GM23338 (cell line): ENCODE data around the gene FLT1. TPM values are rescaled to one million over a fixed set of nuclear protein-coding genes. Genes with fewer than 3 reads are reported as not detected.

Source experiments
- ATAC-seq: fragments of 200-7000 bp; cut with Tn5 transposase; 3 replicates; pipeline ENCODE4 v1.9.1; 2020
- DNase-seq: peaks from one replicate; pipeline ENCODE4 v3.0.0-alpha.2; 2015; ENCODE audit warnings: low spot score
- H2AFZ ChIP-seq: fragments of 200-600 bp; sonication (generic); 2 replicates; pipeline ENCODE4 v1.8.0; 2016; ENCODE audit warnings: antibody characterized with exemption, mild to moderate bottlenecking, moderate library complexity
- H3F3A ChIP-seq: fragments of 200-600 bp; sonication (generic); replicated peaks from 2 replicates; pipeline ENCODE4 v1.8.0; 2017; ENCODE audit warnings: antibody characterized with exemption, mixed run types, low read depth
- H3K27ac ChIP-seq: fragments of 200-600 bp; sonication (generic); 2 replicates; pipeline ENCODE4 v1.6.1; 2016; ENCODE audit warnings: low read depth
- H3K27me3 ChIP-seq: fragments of 200-600 bp; sonication (generic); 2 replicates; pipeline ENCODE4 v1.8.0; 2016; ENCODE audit warnings: mild to moderate bottlenecking, mixed run types, moderate library complexity; ENCODE audit not compliant: insufficient read depth
- H3K36me3 ChIP-seq: fragments of 200-600 bp; sonication (generic); 2 replicates; pipeline ENCODE4 v1.8.0; 2016; ENCODE audit warnings: mild to moderate bottlenecking; ENCODE audit not compliant: insufficient read depth
- H3K4me1 ChIP-seq: fragments of 200-600 bp; sonication (generic); 2 replicates; pipeline ENCODE4 v1.8.0; 2016; ENCODE audit warnings: mild to moderate bottlenecking, moderate library complexity; ENCODE audit not compliant: insufficient read depth
- H3K4me2 ChIP-seq: fragments of 200-600 bp; sonication (generic); 2 replicates; pipeline ENCODE4 v1.7.1; 2017; ENCODE audit warnings: mixed run types
- H3K4me3 ChIP-seq: fragments of 200-600 bp; sonication (generic); 2 replicates; pipeline ENCODE4 v1.6.1; 2016; ENCODE audit warnings: mixed run types
- H3K79me2 ChIP-seq: fragments of 200-600 bp; sonication (generic); replicated peaks from 2 replicates; pipeline ENCODE4 v1.8.0; 2017; ENCODE audit warnings: mild to moderate bottlenecking; ENCODE audit not compliant: insufficient read depth
- H3K9me2 ChIP-seq: fragments of 200-600 bp; sonication (generic); 2 replicates; pipeline ENCODE4 v1.8.0; 2017; ENCODE audit not compliant: insufficient read depth
- H4K20me1 ChIP-seq: fragments of 200-600 bp; sonication (generic); replicated peaks from 2 replicates; pipeline ENCODE4 v1.8.0; 2017; ENCODE audit warnings: mild to moderate bottlenecking; ENCODE audit not compliant: insufficient read depth
- H3K27ac Mint-ChIP-seq: 2 replicates; pipeline ENCODE4 v1.8.0; 2020; ENCODE audit warnings: inconsistent platforms, mild to moderate bottlenecking, moderate library complexity, mixed read lengths
- H3K27me3 Mint-ChIP-seq: 3 replicates; pipeline ENCODE4 v1.8.0; 2022; ENCODE audit warnings: low read depth, mild to moderate bottlenecking, moderate library complexity, mixed read lengths, inconsistent platforms; ENCODE audit not compliant: insufficient read depth, poor library complexity
- H3K36me3 Mint-ChIP-seq: 3 replicates; pipeline ENCODE4 v1.8.0; 2021; ENCODE audit warnings: low read depth, mild to moderate bottlenecking, inconsistent platforms, moderate library complexity, mixed read lengths
- H3K4me1 Mint-ChIP-seq: 3 replicates; pipeline ENCODE4 v1.8.0; 2020; ENCODE audit warnings: mild to moderate bottlenecking, inconsistent platforms, mixed read lengths
- H3K4me3 Mint-ChIP-seq: 3 replicates; pipeline ENCODE4 v1.8.0; 2021; ENCODE audit warnings: moderate library complexity, mild to moderate bottlenecking, inconsistent platforms, mixed read lengths
- H3K9me3 Mint-ChIP-seq: 3 replicates; pipeline ENCODE4 v1.8.0; 2020; ENCODE audit warnings: moderate library complexity, mild to moderate bottlenecking, inconsistent platforms, mixed read lengths
- CREB1 ChIP-seq: fragments of 250-450 bp; sonication (Bioruptor Pico); IDR thresholded peaks from 2 replicates; pipeline ENCODE4 v1.5.0; 2020; ENCODE audit warnings: low read depth, mild to moderate bottlenecking, moderate library complexity
- CTCF ChIP-seq, 2 experiments: fragments of 200-600 bp in 1 of 2; sonication (generic) in 1 of 2; conservative IDR thresholded peaks; 2 replicates each; pipeline versions ENCODE4 v1.5.1 to v1.6.1; 2016 to 2017; ENCODE audit warnings: antibody characterized with exemption in 2 of 2, low read depth in 2 of 2, mild to moderate bottlenecking in 2 of 2, moderate library complexity in 1 of 2
- ETS1 ChIP-seq: IDR thresholded peaks from 2 replicates; pipeline ENCODE4 v1.6.1; 2016; ENCODE audit warnings: antibody characterized with exemption
- EZH2 ChIP-seq: fragments of 200-600 bp; sonication (generic); IDR thresholded peaks from one replicate; pipeline ENCODE4 v1.8.0; 2017; ENCODE audit warnings: antibody characterized with exemption, mild to moderate bottlenecking, low read depth; ENCODE audit not compliant: unreplicated experiment
- EZH2phosphoT487 ChIP-seq: fragments of 200-600 bp; sonication (generic); IDR thresholded peaks from one replicate; pipeline ENCODE4 v1.8.1; 2018; ENCODE audit warnings: antibody characterized with exemption; ENCODE audit not compliant: unreplicated experiment
- JUNB ChIP-seq: IDR thresholded peaks from one replicate; pipeline ENCODE4 v1.6.1; 2016; ENCODE audit warnings: antibody characterized with exemption; ENCODE audit not compliant: unreplicated experiment
- NANOG ChIP-seq: IDR thresholded peaks from 2 replicates; pipeline ENCODE4 v1.6.1; 2016; ENCODE audit warnings: antibody characterized with exemption, borderline replicate concordance
- POLR2AphosphoS5 ChIP-seq: IDR thresholded peaks from 2 replicates; pipeline ENCODE4 v1.6.1; 2016; ENCODE audit warnings: antibody characterized with exemption, low read depth
- REST ChIP-seq: IDR thresholded peaks from one replicate; pipeline ENCODE4 v1.6.1; 2018; ENCODE audit warnings: antibody characterized with exemption; ENCODE audit not compliant: unreplicated experiment
- STAT1 ChIP-seq: IDR thresholded peaks from one replicate; pipeline ENCODE4 v1.6.1; 2016; ENCODE audit warnings: antibody characterized with exemption; ENCODE audit not compliant: unreplicated experiment
- ZNF114 ChIP-seq: fragments of 250-450 bp; sonication (Bioruptor Pico); IDR thresholded peaks from 2 replicates; pipeline ENCODE4 v1.5.0; 2020; ENCODE audit warnings: mild to moderate bottlenecking, moderate library complexity
- ZNF331 ChIP-seq: fragments of 250-450 bp; sonication (Bioruptor Pico); IDR thresholded peaks from 2 replicates; pipeline ENCODE4 v1.5.0; 2020; ENCODE audit warnings: low read depth, mild to moderate bottlenecking, moderate library complexity
- polyA plus RNA-seq: library from polyadenylated mRNA; unstranded; fragments of >200 nt; fragmentation: Nextera tagmentation; extraction: Ambion mirVana; gene quantifications from 2 replicates; pipeline ENCODE4 v1.2.1, GENCODE V29; 2016
- total RNA-seq: library from RNA; depleted of rRNA; stranded (reverse); fragments of >200 nt; shearing (Covaris generic); gene quantifications from 2 replicates; pipeline ENCODE4 v1.2.3, GENCODE V29; 2014
- TF ChIP-seq, protein P1 (sequence below): fragments of 250-450 bp; sonication (Bioruptor Pico); IDR thresholded peaks from 2 replicates; pipeline ENCODE4 v1.5.0; 2020; ENCODE audit warnings: mild to moderate bottlenecking, moderate library complexity

FLT1 gene
- total and polyA plus RNA-seq, 2 experiments from 2014 or later: 26.8 to 116 TPM

DNA sequence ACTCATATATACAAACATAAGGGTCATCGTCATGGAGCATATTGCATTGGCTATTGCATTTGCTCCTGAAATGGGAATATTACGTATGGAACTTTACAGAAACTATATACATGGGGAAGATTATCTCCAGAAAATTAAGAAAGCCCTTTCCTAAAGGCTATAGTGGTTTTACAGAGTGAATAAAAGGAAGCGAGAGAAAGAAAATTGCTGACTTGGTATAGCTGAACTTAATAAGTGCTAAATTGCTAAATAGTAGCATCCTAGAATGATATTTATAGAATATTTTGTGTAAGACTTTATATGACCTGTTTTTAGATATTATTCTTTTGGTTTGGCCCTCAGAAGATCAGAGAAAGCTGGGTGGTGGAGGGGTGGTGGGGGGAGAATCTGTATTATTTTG lies 114.6 kb downstream of the FLT1 start:
- H3K27me3 ChIP-seq: no peaks in the 10 kb centered on the region
- Mint-ChIP-seq H3K4me3 (no peak overlapping the region), H3K9me3 (no peaks in the 10 kb centered on the region), H3K4me1 (peaks cover 36% of the 10 kb centered on the region), H3K27ac (peak overlapping the region; percentile 22), H3K36me3 (peaks cover 42% of the 10 kb centered on the region), H3K27me3 (no peaks in the 10 kb centered on the region)
- no peak for TF ChIP-seq NANOG
- no peak for TF ChIP-seq JUNB
- TF ChIP-seq ZNF114 (CRISPR knock-in tag): no peak
- TF ChIP-seq STAT1: no peak
- no peak for TF ChIP-seq CTCF (conservative IDR thresholded peaks at IDR 0.05; ENCODE audit: low read depth in 2 of 2)
- TF ChIP-seq CREB1: no peak
- TF ChIP-seq ETS1: no peak
- TF ChIP-seq ZNF331 (CRISPR knock-in tag): no peak
- TF ChIP-seq, protein P1, sequence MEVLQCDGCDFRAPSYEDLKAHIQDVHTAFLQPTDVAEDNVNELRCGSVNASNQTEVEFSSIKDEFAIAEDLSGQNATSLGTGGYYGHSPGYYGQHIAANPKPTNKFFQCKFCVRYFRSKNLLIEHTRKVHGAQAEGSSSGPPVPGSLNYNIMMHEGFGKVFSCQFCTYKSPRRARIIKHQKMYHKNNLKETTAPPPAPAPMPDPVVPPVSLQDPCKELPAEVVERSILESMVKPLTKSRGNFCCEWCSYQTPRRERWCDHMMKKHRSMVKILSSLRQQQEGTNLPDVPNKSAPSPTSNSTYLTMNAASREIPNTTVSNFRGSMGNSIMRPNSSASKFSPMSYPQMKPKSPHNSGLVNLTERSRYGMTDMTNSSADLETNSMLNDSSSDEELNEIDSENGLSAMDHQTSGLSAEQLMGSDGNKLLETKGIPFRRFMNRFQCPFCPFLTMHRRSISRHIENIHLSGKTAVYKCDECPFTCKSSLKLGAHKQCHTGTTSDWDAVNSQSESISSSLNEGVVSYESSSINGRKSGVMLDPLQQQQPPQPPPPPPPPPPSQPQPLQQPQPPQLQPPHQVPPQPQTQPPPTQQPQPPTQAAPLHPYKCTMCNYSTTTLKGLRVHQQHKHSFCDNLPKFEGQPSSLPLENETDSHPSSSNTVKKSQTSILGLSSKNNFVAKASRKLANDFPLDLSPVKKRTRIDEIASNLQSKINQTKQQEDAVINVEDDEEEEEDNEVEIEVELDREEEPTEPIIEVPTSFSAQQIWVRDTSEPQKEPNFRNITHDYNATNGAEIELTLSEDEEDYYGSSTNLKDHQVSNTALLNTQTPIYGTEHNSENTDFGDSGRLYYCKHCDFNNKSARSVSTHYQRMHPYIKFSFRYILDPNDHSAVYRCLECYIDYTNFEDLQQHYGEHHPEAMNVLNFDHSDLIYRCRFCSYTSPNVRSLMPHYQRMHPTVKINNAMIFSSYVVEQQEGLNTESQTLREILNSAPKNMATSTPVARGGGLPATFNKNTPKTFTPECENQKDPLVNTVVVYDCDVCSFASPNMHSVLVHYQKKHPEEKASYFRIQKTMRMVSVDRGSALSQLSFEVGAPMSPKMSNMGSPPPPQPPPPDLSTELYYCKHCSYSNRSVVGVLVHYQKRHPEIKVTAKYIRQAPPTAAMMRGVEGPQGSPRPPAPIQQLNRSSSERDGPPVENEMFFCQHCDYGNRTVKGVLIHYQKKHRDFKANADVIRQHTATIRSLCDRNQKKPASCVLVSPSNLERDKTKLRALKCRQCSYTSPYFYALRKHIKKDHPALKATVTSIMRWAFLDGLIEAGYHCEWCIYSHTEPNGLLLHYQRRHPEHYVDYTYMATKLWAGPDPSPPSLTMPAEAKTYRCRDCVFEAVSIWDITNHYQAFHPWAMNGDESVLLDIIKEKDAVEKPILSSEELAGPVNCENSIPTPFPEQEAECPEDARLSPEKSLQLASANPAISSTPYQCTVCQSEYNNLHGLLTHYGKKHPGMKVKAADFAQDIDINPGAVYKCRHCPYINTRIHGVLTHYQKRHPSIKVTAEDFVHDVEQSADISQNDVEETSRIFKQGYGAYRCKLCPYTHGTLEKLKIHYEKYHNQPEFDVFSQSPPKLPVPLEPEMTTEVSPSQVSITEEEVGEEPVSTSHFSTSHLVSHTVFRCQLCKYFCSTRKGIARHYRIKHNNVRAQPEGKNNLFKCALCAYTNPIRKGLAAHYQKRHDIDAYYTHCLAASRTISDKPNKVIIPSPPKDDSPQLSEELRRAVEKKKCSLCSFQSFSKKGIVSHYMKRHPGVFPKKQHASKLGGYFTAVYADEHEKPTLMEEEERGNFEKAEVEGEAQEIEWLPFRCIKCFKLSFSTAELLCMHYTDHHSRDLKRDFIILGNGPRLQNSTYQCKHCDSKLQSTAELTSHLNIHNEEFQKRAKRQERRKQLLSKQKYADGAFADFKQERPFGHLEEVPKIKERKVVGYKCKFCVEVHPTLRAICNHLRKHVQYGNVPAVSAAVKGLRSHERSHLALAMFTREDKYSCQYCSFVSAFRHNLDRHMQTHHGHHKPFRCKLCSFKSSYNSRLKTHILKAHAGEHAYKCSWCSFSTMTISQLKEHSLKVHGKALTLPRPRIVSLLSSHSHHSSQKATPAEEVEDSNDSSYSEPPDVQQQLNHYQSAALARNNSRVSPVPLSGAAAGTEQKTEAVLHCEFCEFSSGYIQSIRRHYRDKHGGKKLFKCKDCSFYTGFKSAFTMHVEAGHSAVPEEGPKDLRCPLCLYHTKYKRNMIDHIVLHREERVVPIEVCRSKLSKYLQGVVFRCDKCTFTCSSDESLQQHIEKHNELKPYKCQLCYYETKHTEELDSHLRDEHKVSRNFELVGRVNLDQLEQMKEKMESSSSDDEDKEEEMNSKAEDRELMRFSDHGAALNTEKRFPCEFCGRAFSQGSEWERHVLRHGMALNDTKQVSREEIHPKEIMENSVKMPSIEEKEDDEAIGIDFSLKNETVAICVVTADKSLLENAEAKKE (CRISPR knock-in tag): no peak
- TF ChIP-seq EZH2: no peak
- TF ChIP-seq POLR2AphosphoS5: no peak
- no peak for TF ChIP-seq REST
- TF ChIP-seq EZH2phosphoT487: no peak
- no peak overlapping the region for H3K4me2 ChIP-seq
- no peaks in the 10 kb centered on the region for H3K9me2 ChIP-seq
- ATAC-seq (no peak), DNase-seq (no peak)
- H3K4me1 ChIP-seq: peaks cover 40% of the 10 kb centered on the region
- no peaks in the 10 kb centered on the region for H3K79me2 ChIP-seq
- no peak overlapping the region for H3K4me3 ChIP-seq
- peak overlapping the region; percentile 52; the same call in 1 of the 2 replicates for H3K27ac ChIP-seq
- no peak overlapping the region for H2AFZ ChIP-seq
- no peaks in the 10 kb centered on the region for H4K20me1 ChIP-seq
- peaks cover 7% of the 10 kb centered on the region; the same call in 1 of the 2 replicates for H3F3A ChIP-seq
- peaks cover 7% of the 10 kb centered on the region; the same call in 1 of the 2 replicates for H3K36me3 ChIP-seq
